ENCODE data around the gene ERAL1. TPM values are rescaled to one million over a fixed set of nuclear protein-coding genes. Genes with fewer than 3 reads are reported as not detected.

Gene ERAL1
- total and polyA plus RNA-seq, 2 of the 4 experiments (the other 2 are of a cell fraction): 34.1 to 62.3 TPM

- H3K18ac ChIP-seq (ENCODE audit: low read depth, low read length): no peak overlapping the region
- H4K8ac ChIP-seq (ENCODE audit: low read depth in 2 of 2, low read length in 2 of 2): no peak overlapping the region
- H4K20me1 ChIP-seq (ENCODE audit: insufficient read depth, low read length): no peaks in the 10 kb centered on the region
- H2BK5ac ChIP-seq (ENCODE audit: low read depth, low read length, poor library complexity, severe bottlenecking): no peak overlapping the region
- ChIA-PET POLR2A (ENCODE audit: unreplicated experiment) (interaction anchor here (0.6 kb wide), 1 partner anchor 399 kb away, joined by 3 read pairs; no protein-coding TSS in a partner anchor), CTCF (interaction anchor here (0.5 kb wide), 1 partner anchor 211 kb away, joined by 6 read pairs; no protein-coding TSS in a partner anchor)
- H4K5ac ChIP-seq (ENCODE audit: low read depth, low read length): no peak overlapping the region
- dilution Hi-C loops (cut with HindIII; ENCODE audit: low sequenced_read_pairs, unreplicated experiment): no loop called here
- no peak overlapping the region for H3K4me2 ChIP-seq (ENCODE audit: low read depth, low read length)
- H2AFZ ChIP-seq (replicated peaks; ENCODE audit: low read length, poor library complexity): no peak overlapping the region
- H2AK5ac ChIP-seq (ENCODE audit: low read depth, low read length): no peak overlapping the region
- no peak overlapping the region for H2BK20ac ChIP-seq (ENCODE audit: low read depth, low read length)
- no peak overlapping the region for H4K91ac ChIP-seq (ENCODE audit: insufficient read depth, low read depth, low read length)
- WGBS, 2 experiments (ENCODE audit: extremely low coverage in 2 of 2, insufficient read length in 1 of 2): no CpG with 5 or more reads among the region's 3 CpGs
- no peak overlapping the region for H3K56ac ChIP-seq (ENCODE audit: extremely low read depth, insufficient read depth, low read length)
- DNase-seq (no peak), ATAC-seq (ENCODE audit: low read depth) (no peak)
- no peak overlapping the region for H3K27ac ChIP-seq (ENCODE audit: insufficient read depth, low read length)
- H3K4me1 ChIP-seq (ENCODE audit: control insufficient read depth, insufficient read depth, low read length): no peaks in the 10 kb centered on the region
- H2BK120ac ChIP-seq (ENCODE audit: low read depth, low read length): no peak overlapping the region
- no peak overlapping the region for H3K4ac ChIP-seq (ENCODE audit: low read depth, low read length)
- H3K9ac ChIP-seq (ENCODE audit: low read depth, low read length): no peak overlapping the region
- BruUV-seq (replicated peaks): no TSS peak
- H3K9me3 ChIP-seq (ENCODE audit: control insufficient read depth, insufficient read depth, low read length): no peaks in the 10 kb centered on the region
- H2AK9ac ChIP-seq (replicated peaks; ENCODE audit: low read depth, low read length, poor library complexity): no peak overlapping the region
- no peak overlapping the region for H2BK15ac ChIP-seq (ENCODE audit: low read depth, low read length)
- no peaks in the 10 kb centered on the region for H3K27me3 ChIP-seq (ENCODE audit: control insufficient read depth, insufficient read depth, low read length)
- H3K79me1 ChIP-seq (ENCODE audit: low read depth in 1 of 2, low read length in 2 of 2): peaks cover 15 to 16% of the 10 kb centered on the region in 2 experiments
- intact Hi-C loops (cut with micrococcal nuclease): loop anchor here (5.0 kb wide), 1 partner anchor 96 kb away; no protein-coding TSS in a partner anchor
- peaks cover 4% of the 10 kb centered on the region; the same call in 1 of the 2 replicates for H3K9me1 ChIP-seq (ENCODE audit: insufficient read depth, low read length)
- no peak overlapping the region for H3K14ac ChIP-seq (replicated peaks; ENCODE audit: low read depth, low read length)
- no peak overlapping the region for H3K23ac ChIP-seq (ENCODE audit: low read depth, low read length)
- peaks cover 26% of the 10 kb centered on the region for H3K36me3 ChIP-seq (ENCODE audit: control insufficient read depth, insufficient read depth, low read length)
- in situ Hi-C loops (cut with MboI; ENCODE audit: low sequenced_read_pairs): no loop called here
- no peak overlapping the region for H3K4me3 ChIP-seq (ENCODE audit: insufficient read depth, low read depth, low read length)
- TF ChIP-seq RCOR1 (IDR thresholded peaks at IDR 0.05; ENCODE audit: insufficient replicate concordance, low read length): no peak
- TF ChIP-seq CEBPB (IDR thresholded peaks at IDR 0.05; ENCODE audit: low read depth, low read length): no peak
- no peak for TF ChIP-seq SMC3 (IDR thresholded peaks at IDR 0.05; ENCODE audit: low read depth, low read length)
- no peak for TF ChIP-seq MAZ (IDR thresholded peaks at IDR 0.05; ENCODE audit: borderline replicate concordance, low read depth, low read length)
- TF ChIP-seq BHLHE40 (IDR thresholded peaks at IDR 0.05; ENCODE audit: low read depth, low read length): no peak
- TF ChIP-seq, protein P1, sequence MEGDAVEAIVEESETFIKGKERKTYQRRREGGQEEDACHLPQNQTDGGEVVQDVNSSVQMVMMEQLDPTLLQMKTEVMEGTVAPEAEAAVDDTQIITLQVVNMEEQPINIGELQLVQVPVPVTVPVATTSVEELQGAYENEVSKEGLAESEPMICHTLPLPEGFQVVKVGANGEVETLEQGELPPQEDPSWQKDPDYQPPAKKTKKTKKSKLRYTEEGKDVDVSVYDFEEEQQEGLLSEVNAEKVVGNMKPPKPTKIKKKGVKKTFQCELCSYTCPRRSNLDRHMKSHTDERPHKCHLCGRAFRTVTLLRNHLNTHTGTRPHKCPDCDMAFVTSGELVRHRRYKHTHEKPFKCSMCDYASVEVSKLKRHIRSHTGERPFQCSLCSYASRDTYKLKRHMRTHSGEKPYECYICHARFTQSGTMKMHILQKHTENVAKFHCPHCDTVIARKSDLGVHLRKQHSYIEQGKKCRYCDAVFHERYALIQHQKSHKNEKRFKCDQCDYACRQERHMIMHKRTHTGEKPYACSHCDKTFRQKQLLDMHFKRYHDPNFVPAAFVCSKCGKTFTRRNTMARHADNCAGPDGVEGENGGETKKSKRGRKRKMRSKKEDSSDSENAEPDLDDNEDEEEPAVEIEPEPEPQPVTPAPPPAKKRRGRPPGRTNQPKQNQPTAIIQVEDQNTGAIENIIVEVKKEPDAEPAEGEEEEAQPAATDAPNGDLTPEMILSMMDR (conservative IDR thresholded peaks at IDR 0.05; ENCODE audit: low read depth, low read length): no peak
- no peak for TF ChIP-seq POLR2A (IDR thresholded peaks at IDR 0.05; ENCODE audit: low read depth, low read length)
- TF ChIP-seq FOS (IDR thresholded peaks at IDR 0.05; ENCODE audit: low read depth, low read length): no peak
- TF ChIP-seq RAD21 (IDR thresholded peaks at IDR 0.05; ENCODE audit: low read length): no peak
- TF ChIP-seq, protein P2, sequence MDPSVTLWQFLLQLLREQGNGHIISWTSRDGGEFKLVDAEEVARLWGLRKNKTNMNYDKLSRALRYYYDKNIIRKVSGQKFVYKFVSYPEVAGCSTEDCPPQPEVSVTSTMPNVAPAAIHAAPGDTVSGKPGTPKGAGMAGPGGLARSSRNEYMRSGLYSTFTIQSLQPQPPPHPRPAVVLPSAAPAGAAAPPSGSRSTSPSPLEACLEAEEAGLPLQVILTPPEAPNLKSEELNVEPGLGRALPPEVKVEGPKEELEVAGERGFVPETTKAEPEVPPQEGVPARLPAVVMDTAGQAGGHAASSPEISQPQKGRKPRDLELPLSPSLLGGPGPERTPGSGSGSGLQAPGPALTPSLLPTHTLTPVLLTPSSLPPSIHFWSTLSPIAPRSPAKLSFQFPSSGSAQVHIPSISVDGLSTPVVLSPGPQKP (IDR thresholded peaks at IDR 0.05; ENCODE audit: borderline replicate concordance, low read depth, low read length): no peak
- no peak for TF ChIP-seq CHD1 (IDR thresholded peaks at IDR 0.05; ENCODE audit: low read depth, low read length)
- TF ChIP-seq NFE2L2 (IDR thresholded peaks at IDR 0.05; ENCODE audit: low read depth, low read length): no peak
- no peak for TF ChIP-seq MAFK (IDR thresholded peaks at IDR 0.05; ENCODE audit: low read depth, low read length)
- no peak for TF ChIP-seq MXI1 (IDR thresholded peaks at IDR 0.05; ENCODE audit: borderline replicate concordance, low read depth, low read length)
- no peak for TF ChIP-seq RFX5 (IDR thresholded peaks at IDR 0.05; ENCODE audit: low read depth, low read length)
Measured at GRCh38 chr17:28857905-28858800, 3.3 kb downstream of the ERAL1 start.
